Loucy (cell line): Measurements from ENCODE around the gene DCST1.

ENCODE experiments used
- CTCF ChIP-seq: fragments of 200-600 bp; sonication (generic); conservative IDR thresholded peaks from 2 replicates; pipeline ENCODE4 v1.5.1; 2014; ENCODE audit warnings: mild to moderate bottlenecking, antibody characterized with exemption, low read length
- EZH2phosphoT487 ChIP-seq: fragments of 200-600 bp; IDR thresholded peaks from 2 replicates; pipeline ENCODE4 v1.6.1; 2018; ENCODE audit warnings: antibody characterized with exemption, mild to moderate bottlenecking, moderate library complexity, borderline replicate concordance

- TF ChIP-seq CTCF (no peak), EZH2phosphoT487 (no peak)
These were observed 11.3 kb upstream of the DCST1 start for GRCh38 chr1:155022136-155022926.
